HEK293 (cell line): Measurements from ENCODE around the gene PAK5.

Source experiments
- CTCF ChIA-PET: fragments of 350-600 bp; formaldehyde crosslinking; extraction: SDS; loops from one replicate; lab custom pipeline; 2021; ENCODE audit warnings: antibody characterized with exemption; lab: Yijun Ruan, JAX
- POLR2A ChIA-PET: fragments of 300-600 bp; formaldehyde crosslinking; extraction: SDS; loops from one replicate; lab custom pipeline; 2020; ENCODE audit warnings: antibody characterized with exemption, inconsistent platforms; lab: Yijun Ruan, JAX
- H3K27ac ChIP-seq: fragments of 200-500 bp; sonication (Bioruptor generic); 2 replicates; pipeline ENCODE4 v1.5.1; 2014; ENCODE audit warnings: low read depth, low read length, control low read depth, inconsistent platforms; ENCODE audit errors: extremely low read depth
- H3K36me3 ChIP-seq, 2 experiments: fragments of 200-500 bp in 1 of 2; sonication (Bioruptor generic) in 1 of 2; 1 replicate in 1 of 2; 2 replicates in 1 of 2; pipeline ENCODE4 v1.5.1; 2014 to 2017; ENCODE audit warnings: inconsistent platforms in 2 of 2, low read length in 2 of 2; ENCODE audit not compliant: control insufficient read depth in 2 of 2, insufficient read depth in 1 of 2
- H3K4me1 ChIP-seq: fragments of 200-500 bp; sonication (Bioruptor generic); 2 replicates; pipeline ENCODE4 v1.5.1; 2014; ENCODE audit warnings: mild to moderate bottlenecking, low read length, inconsistent platforms; ENCODE audit not compliant: control insufficient read depth, insufficient read depth
- H3K4me3 ChIP-seq: 2 replicates; pipeline ENCODE4 v1.5.1; 2011; ENCODE audit warnings: low read depth, mild to moderate bottlenecking, control low read depth, low read length, moderate library complexity
- H3K9me3 ChIP-seq: fragments of 200-500 bp; sonication (Bioruptor generic); 2 replicates; pipeline ENCODE4 v1.5.1; 2014; ENCODE audit warnings: low read depth, low read length, inconsistent platforms; ENCODE audit not compliant: control insufficient read depth, insufficient read depth
- ATF2 ChIP-seq: fragments of 450-650 bp; formaldehyde crosslinking; IDR thresholded peaks from 2 replicates; pipeline ENCODE4 v1.5.1; 2016; ENCODE audit warnings: missing biosample characterization, missing genetic modification characterization, low read depth
- BCL11B ChIP-seq: fragments of 450-650 bp; formaldehyde crosslinking; IDR thresholded peaks from 2 replicates; pipeline ENCODE4 v1.5.1; 2016; ENCODE audit warnings: low read depth, missing biosample characterization, missing genetic modification characterization
- PATZ1 ChIP-seq: fragments of 450-650 bp; formaldehyde crosslinking; IDR thresholded peaks from 2 replicates; pipeline ENCODE4 v1.5.1; 2016; ENCODE audit warnings: missing biosample characterization, missing genetic modification characterization
- RBAK ChIP-seq: fragments of 450-650 bp; formaldehyde crosslinking; IDR thresholded peaks from 2 replicates; pipeline ENCODE4 v1.5.1; 2016; ENCODE audit warnings: missing biosample characterization, missing genetic modification characterization
- SP2 ChIP-seq: fragments of 450-650 bp; formaldehyde crosslinking; IDR thresholded peaks from 2 replicates; pipeline ENCODE4 v1.5.1; 2016; ENCODE audit warnings: missing biosample characterization, missing genetic modification characterization
- ZFP41 ChIP-seq: fragments of 450-650 bp; formaldehyde crosslinking; IDR thresholded peaks from 2 replicates; pipeline ENCODE4 v1.5.1; 2016; ENCODE audit warnings: missing biosample characterization, missing genetic modification characterization, borderline replicate concordance
- ZFP69B ChIP-seq: fragments of 450-650 bp; formaldehyde crosslinking; IDR thresholded peaks from 2 replicates; pipeline ENCODE4 v1.5.1; 2016; ENCODE audit warnings: missing biosample characterization, missing genetic modification characterization
- ZNF239 ChIP-seq: fragments of 450-650 bp; formaldehyde crosslinking; IDR thresholded peaks from 2 replicates; pipeline ENCODE4 v1.5.1; 2016; ENCODE audit warnings: missing biosample characterization, missing genetic modification characterization
- ZNF274 ChIP-seq, 2 experiments: fragments of 200-500 bp in 1 of 2; fragments of 450-650 bp in 1 of 2; sonication (Bioruptor generic) in 1 of 2; formaldehyde crosslinking in 1 of 2; IDR thresholded peaks; 2 replicates each; pipeline versions ENCODE4 v1.5.1 to v1.6.1; 2014 to 2016; ENCODE audit warnings: borderline replicate concordance in 1 of 2, inconsistent platforms in 1 of 2, low read length in 1 of 2, missing biosample characterization in 1 of 2, missing genetic modification characterization in 1 of 2
- ZNF350 ChIP-seq: fragments of 450-650 bp; formaldehyde crosslinking; IDR thresholded peaks from 2 replicates; pipeline ENCODE4 v1.5.0; 2017; ENCODE audit warnings: missing biosample characterization, mild to moderate bottlenecking, missing genetic modification characterization
- ZNF530 ChIP-seq: fragments of 450-650 bp; formaldehyde crosslinking; IDR thresholded peaks from 2 replicates; pipeline ENCODE4 v1.5.1; 2016; ENCODE audit warnings: low read depth, missing biosample characterization, missing genetic modification characterization
- ZNF558 ChIP-seq: fragments of 450-650 bp; formaldehyde crosslinking; IDR thresholded peaks from 2 replicates; pipeline ENCODE4 v1.5.1; 2016; ENCODE audit warnings: missing biosample characterization, missing genetic modification characterization
- ZNF585B ChIP-seq: fragments of 450-650 bp; formaldehyde crosslinking; IDR thresholded peaks from 2 replicates; pipeline ENCODE4 v1.5.1; 2016; ENCODE audit warnings: missing biosample characterization, missing genetic modification characterization
- ZXDB ChIP-seq: fragments of 450-650 bp; formaldehyde crosslinking; IDR thresholded peaks from 2 replicates; pipeline ENCODE4 v1.5.1; 2016; ENCODE audit warnings: missing biosample characterization, missing genetic modification characterization
- TF ChIP-seq, protein P1 (sequence below): fragments of 450-650 bp; formaldehyde crosslinking; IDR thresholded peaks from 2 replicates; pipeline ENCODE4 v1.5.1; 2016; ENCODE audit warnings: missing biosample characterization, missing genetic modification characterization, low read depth
- TF ChIP-seq, protein P2 (sequence below): fragments of 450-650 bp; formaldehyde crosslinking; IDR thresholded peaks from 2 replicates; pipeline ENCODE4 v1.5.1; 2017; ENCODE audit warnings: missing biosample characterization, mild to moderate bottlenecking, missing genetic modification characterization, moderate library complexity

Gene PAK5

DNA sequence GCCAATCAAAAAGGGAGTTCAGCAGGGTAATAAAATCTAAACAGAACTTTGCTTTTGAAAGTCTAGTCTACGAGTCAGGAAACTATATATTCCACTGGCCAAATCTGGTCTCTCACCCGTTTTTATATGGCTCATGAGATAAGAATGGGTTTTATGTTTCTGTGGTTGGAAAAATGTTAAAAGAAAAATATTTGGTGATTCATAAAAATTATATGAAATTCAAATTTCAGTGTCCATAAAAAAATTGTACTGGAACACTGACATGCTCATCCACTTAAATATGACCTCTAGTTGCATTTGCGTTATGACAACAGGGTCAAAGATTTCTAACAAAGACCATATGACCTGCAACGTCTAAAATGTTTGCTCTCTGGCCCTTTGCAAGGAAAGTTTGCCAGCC, 346.8 kb downstream of the PAK5 start:
- H3K9me3 ChIP-seq: no peaks in the 10 kb centered on the region
- POLR2A ChIA-PET: no interaction called here
- no peaks in the 10 kb centered on the region for H3K36me3 ChIP-seq
- no peak overlapping the region for H3K27ac ChIP-seq
- CTCF ChIA-PET: no interaction called here
- TF ChIP-seq ZNF558 (tag by site-specific recombination): no peak
- no peak for TF ChIP-seq ZNF274 (IDR thresholded peaks at IDR 0.05; ENCODE audit: low read length)
- no peak for TF ChIP-seq ZNF274 (tag by site-specific recombination; IDR thresholded peaks at IDR 0.05; ENCODE audit: borderline replicate concordance)
- TF ChIP-seq, all 188 proteins: peak for 0
- peaks cover 3% of the 10 kb centered on the region; the same call in 1 of the 2 replicates for H3K4me1 ChIP-seq
- no peak overlapping the region for H3K4me3 ChIP-seq

DNA sequence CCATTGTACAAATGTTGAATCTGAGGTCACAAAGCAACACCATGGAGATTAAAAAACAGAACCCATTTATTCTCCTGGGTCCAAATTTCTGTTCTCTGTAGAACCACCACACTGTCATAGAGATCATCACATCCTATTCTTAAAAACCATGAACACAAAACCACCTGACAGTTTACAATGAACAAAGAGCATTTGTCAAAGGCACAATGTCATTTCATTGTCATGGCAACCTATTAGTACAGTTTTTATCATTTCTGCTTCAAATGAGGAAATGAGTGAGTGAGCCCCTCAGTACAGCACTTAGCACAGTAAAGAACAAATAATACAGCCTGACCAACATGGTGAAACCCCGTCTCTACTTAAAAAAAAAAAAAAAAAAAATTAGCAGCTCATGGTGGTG, 347.6 kb downstream of the PAK5 start:
- Histone ChIP-seq H3K36me3 (no peaks in the 10 kb centered on the region), H3K4me3 (no peak overlapping the region), H3K27ac (no peak overlapping the region), H3K9me3 (no peaks in the 10 kb centered on the region), H3K4me1 (peaks cover 3% of the 10 kb centered on the region; the same call in 1 of the 2 replicates)
- ChIA-PET CTCF (interaction anchor here (1.0 kb wide), 1 partner anchor 117 kb away, joined by 3 read pairs; no protein-coding TSS in a partner anchor), POLR2A (no interaction called here)
- TF ChIP-seq ZFP69B (tag by site-specific recombination) (no peak), ZXDB (tag by site-specific recombination) (no peak), ATF2 (tag by site-specific recombination) (no peak), RBAK (no peak), ZNF530 (tag by site-specific recombination) (no peak), SP2 (no peak), BCL11B (no peak), ZFP41 (tag by site-specific recombination) (no peak), ZNF350 (tag by site-specific recombination) (no peak), PATZ1 (no peak)
- TF ChIP-seq, protein P1, sequence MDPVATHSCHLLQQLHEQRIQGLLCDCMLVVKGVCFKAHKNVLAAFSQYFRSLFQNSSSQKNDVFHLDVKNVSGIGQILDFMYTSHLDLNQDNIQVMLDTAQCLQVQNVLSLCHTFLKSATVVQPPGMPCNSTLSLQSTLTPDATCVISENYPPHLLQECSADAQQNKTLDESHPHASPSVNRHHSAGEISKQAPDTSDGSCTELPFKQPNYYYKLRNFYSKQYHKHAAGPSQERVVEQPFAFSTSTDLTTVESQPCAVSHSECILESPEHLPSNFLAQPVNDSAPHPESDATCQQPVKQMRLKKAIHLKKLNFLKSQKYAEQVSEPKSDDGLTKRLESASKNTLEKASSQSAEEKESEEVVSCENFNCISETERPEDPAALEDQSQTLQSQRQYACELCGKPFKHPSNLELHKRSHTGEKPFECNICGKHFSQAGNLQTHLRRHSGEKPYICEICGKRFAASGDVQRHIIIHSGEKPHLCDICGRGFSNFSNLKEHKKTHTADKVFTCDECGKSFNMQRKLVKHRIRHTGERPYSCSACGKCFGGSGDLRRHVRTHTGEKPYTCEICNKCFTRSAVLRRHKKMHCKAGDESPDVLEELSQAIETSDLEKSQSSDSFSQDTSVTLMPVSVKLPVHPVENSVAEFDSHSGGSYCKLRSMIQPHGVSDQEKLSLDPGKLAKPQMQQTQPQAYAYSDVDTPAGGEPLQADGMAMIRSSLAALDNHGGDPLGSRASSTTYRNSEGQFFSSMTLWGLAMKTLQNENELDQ (tag by site-specific recombination): no peak

DNA sequence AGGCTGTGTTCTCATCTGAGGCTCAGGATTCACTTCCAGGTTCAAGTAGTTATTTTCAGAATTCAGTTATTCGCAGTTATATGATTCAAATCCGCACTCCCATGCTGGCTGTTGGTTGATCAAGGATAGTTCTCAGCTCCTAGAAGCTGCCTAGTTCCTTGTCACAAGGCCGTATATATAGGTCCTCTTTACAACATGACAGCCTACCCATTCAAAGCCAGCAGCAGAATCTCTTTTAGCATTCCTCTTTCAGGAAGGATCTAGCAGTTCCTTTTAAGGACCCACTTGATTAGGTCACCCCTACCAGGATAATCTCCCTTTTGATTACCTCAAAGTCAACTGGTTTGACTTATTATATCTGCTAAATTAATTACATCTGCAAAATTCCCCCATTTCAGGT, 348.2 kb downstream of the PAK5 start:
- Histone ChIP-seq H3K4me3 (no peak overlapping the region), H3K36me3 (no peaks in the 10 kb centered on the region), H3K27ac (no peak overlapping the region), H3K4me1 (peaks cover 3% of the 10 kb centered on the region; the same call in 1 of the 2 replicates), H3K9me3 (no peaks in the 10 kb centered on the region)
- ChIA-PET POLR2A (no interaction called here), CTCF (interaction anchor here (1.0 kb wide), 1 partner anchor 118 kb away, joined by 3 read pairs; no protein-coding TSS in a partner anchor)
- TF ChIP-seq, protein P2, sequence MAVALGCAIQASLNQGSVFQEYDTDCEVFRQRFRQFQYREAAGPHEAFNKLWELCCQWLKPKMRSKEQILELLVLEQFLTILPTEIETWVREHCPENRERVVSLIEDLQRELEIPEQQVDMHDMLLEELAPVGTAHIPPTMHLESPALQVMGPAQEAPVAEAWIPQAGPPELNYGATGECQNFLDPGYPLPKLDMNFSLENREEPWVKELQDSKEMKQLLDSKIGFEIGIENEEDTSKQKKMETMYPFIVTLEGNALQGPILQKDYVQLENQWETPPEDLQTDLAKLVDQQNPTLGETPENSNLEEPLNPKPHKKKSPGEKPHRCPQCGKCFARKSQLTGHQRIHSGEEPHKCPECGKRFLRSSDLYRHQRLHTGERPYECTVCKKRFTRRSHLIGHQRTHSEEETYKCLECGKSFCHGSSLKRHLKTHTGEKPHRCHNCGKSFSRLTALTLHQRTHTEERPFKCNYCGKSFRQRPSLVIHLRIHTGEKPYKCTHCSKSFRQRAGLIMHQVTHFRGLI (tag by site-specific recombination): no peak
- TF ChIP-seq ZNF239 (tag by site-specific recombination): no peak
- TF ChIP-seq ZNF585B (tag by site-specific recombination): no peak
